ENCODE results near the gene LRFN3.

The LRFN3 gene

GRCh38 chr19:35959968-35960320, 23.8 kb downstream of the LRFN3 start:
- TF ChIP-seq CTCF (IDR thresholded peaks at IDR 0.05) = no peak
- Histone ChIP-seq H3K27ac (no peak overlapping the region), H3K4me3 (no peak overlapping the region)
- no peak for DNase-seq (ENCODE audit: low spot score)

GRCh38 chr19:35960432-35960972, 24.3 kb downstream of the LRFN3 start:
- no peak overlapping the region for H3K4me3 ChIP-seq
- DNase-seq (ENCODE audit: low spot score) = no peak
- TF ChIP-seq CTCF (IDR thresholded peaks at IDR 0.05) = no peak
- no peak overlapping the region for H3K27ac ChIP-seq

- no peak for DNase-seq (ENCODE audit: low spot score)
- no peak for TF ChIP-seq CTCF (IDR thresholded peaks at IDR 0.05)
- H3K4me3 ChIP-seq = no peak overlapping the region
- H3K27ac ChIP-seq = no peak overlapping the region
Measured at GRCh38 chr19:35963514-35963913, 27.3 kb downstream of the LRFN3 start.

GRCh38 chr19:35966771-35967170, 30.6 kb downstream of the LRFN3 start:
- no peak for DNase-seq (ENCODE audit: low spot score)
- H3K4me3 ChIP-seq = no peak overlapping the region
- no peak for TF ChIP-seq CTCF (IDR thresholded peaks at IDR 0.05)
- H3K27ac ChIP-seq = no peak overlapping the region

GRCh38 chr19:35973487-35973886, 37.3 kb downstream of the LRFN3 start:
- DNase-seq (ENCODE audit: low spot score) = no peak

GRCh38 chr19:35975608-35976214, 39.5 kb downstream of the LRFN3 start:
- no peak overlapping the region for H3K4me3 ChIP-seq
- DNase-seq (ENCODE audit: low spot score) = no peak
- no peak overlapping the region for H3K27ac ChIP-seq
- no peak for TF ChIP-seq CTCF (IDR thresholded peaks at IDR 0.05)

More at GRCh38 chr19:35973487-35973886, 37.3 kb downstream of the LRFN3 start:
- no peak overlapping the region for H3K4me3 ChIP-seq
- H3K27ac ChIP-seq = no peak overlapping the region
- TF ChIP-seq CTCF (IDR thresholded peaks at IDR 0.05) = no peak

GRCh38 chr19:35977446-35978222, 41.5 kb downstream of the LRFN3 start:
- H3K4me3 ChIP-seq = no peak overlapping the region
- no peak overlapping the region for H3K27ac ChIP-seq
- no peak for DNase-seq (ENCODE audit: low spot score)
- no peak for TF ChIP-seq CTCF (IDR thresholded peaks at IDR 0.05)
